ENCODE results near the gene KIRREL2. TPM values are rescaled to one million over a fixed set of nuclear protein-coding genes. Genes with fewer than 3 reads are reported as not detected.

Gene KIRREL2
- total and polyA plus RNA-seq, 2 experiments from 2014 or later, result 3.6 to 9.9 TPM

DNA sequence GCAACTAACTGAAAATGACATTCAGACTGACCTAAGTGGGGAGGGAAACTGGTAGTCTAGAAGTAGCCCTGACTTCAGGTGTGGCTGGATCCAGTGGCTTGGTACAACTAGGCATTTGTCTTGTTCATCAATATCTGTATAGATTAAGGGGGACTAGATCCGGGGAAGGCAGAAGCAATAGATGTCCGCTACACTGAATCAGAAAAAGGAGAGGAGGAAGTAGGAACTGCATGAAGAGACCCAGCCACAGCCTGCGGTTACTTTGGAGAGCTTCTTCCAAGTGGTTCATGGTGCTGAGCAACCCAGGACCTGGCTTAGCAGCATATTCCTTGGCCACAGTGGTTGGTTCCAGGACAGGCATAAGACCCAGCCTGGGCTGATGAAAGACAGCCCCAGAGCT, 34.1 kb upstream of the KIRREL2 start (continued):
- TF ChIP-seq CTCF (conservative IDR thresholded peaks at IDR 0.05; ENCODE audit: low read depth in 2 of 2) (no peak), CREB1 (CRISPR knock-in tag; IDR thresholded peaks at IDR 0.05; ENCODE audit: low read depth) (no peak), ZNF114 (CRISPR knock-in tag; IDR thresholded peaks at IDR 0.05) (no peak), NANOG (IDR thresholded peaks at IDR 0.05; ENCODE audit: borderline replicate concordance) (no peak)

GRCh38 chr19:35824150-35824549, 32.6 kb upstream of the KIRREL2 start:
- no peak overlapping the region for H3K27ac Mint-ChIP-seq
- ATAC-seq, result no peak
- no peak overlapping the region for H3K4me3 ChIP-seq
- H3K36me3 Mint-ChIP-seq (ENCODE audit: low read depth), result no peaks in the 10 kb centered on the region
- no peak overlapping the region for H2AFZ ChIP-seq
- no peaks in the 10 kb centered on the region for H3K4me1 ChIP-seq (ENCODE audit: insufficient read depth)
- H3K4me1 Mint-ChIP-seq, result peaks cover 4% of the 10 kb centered on the region; the same call in 2 of the 3 replicates
- H3K36me3 ChIP-seq (ENCODE audit: insufficient read depth), result no peaks in the 10 kb centered on the region
- 0 out of 2 replicates have a peak, but pooled peaks cover 6% of the 10 kb centered on the region for H3F3A ChIP-seq (replicated peaks; ENCODE audit: low read depth)
- no peaks in the 10 kb centered on the region for H3K9me2 ChIP-seq (ENCODE audit: insufficient read depth)
- H3K4me3 Mint-ChIP-seq, result no peak overlapping the region
- no peaks in the 10 kb centered on the region for H3K9me3 Mint-ChIP-seq
- TF ChIP-seq JUNB (IDR thresholded peaks at IDR 0.05; ENCODE audit: unreplicated experiment) (no peak), REST (IDR thresholded peaks at IDR 0.05; ENCODE audit: unreplicated experiment) (no peak), ZNF462 (CRISPR knock-in tag; IDR thresholded peaks at IDR 0.05) (no peak), ZNF331 (CRISPR knock-in tag; IDR thresholded peaks at IDR 0.05; ENCODE audit: low read depth) (no peak), CREB1 (CRISPR knock-in tag; IDR thresholded peaks at IDR 0.05; ENCODE audit: low read depth) (no peak), EZH2 (IDR thresholded peaks at IDR 0.05; ENCODE audit: low read depth, unreplicated experiment) (no peak), POLR2AphosphoS5 (IDR thresholded peaks at IDR 0.05; ENCODE audit: low read depth) (no peak), EZH2phosphoT487 (IDR thresholded peaks at IDR 0.05; ENCODE audit: unreplicated experiment) (no peak), ZNF114 (CRISPR knock-in tag; IDR thresholded peaks at IDR 0.05) (no peak), ETS1 (IDR thresholded peaks at IDR 0.05) (no peak)
- H4K20me1 ChIP-seq (replicated peaks; ENCODE audit: insufficient read depth), result no peaks in the 10 kb centered on the region; the same call in 1 of the 2 replicates
- no peaks in the 10 kb centered on the region for H3K27me3 ChIP-seq (ENCODE audit: insufficient read depth)
- peaks cover 8% of the 10 kb centered on the region for H3K27me3 Mint-ChIP-seq (ENCODE audit: insufficient read depth, low read depth, poor library complexity)
- no peak overlapping the region for H3K27ac ChIP-seq (ENCODE audit: low read depth)
- H3K4me2 ChIP-seq, result no peak overlapping the region
- no peaks in the 10 kb centered on the region for H3K79me2 ChIP-seq (replicated peaks; ENCODE audit: insufficient read depth)
- DNase-seq (ENCODE audit: low spot score), result no peak
